GOT3 (cell line): ENCODE data around the gene ITGA1.
"Not testable (repeated sequence)": the region's sequence is repeated elsewhere in the genome, so short reads cannot be mapped to it uniquely, and the experiment has no call there.

Experiments used
- DNase-seq: peaks from one replicate; lab custom pipeline; 2025; ENCODE audit warnings: mixed read lengths; lab: John Stamatoyannopoulos, UW

Gene ITGA1

GRCh38 chr5:52831786-52832511, 44.2 kb downstream of the ITGA1 start:
- no peak for DNase-seq

GRCh38 chr5:52834320-52834719, 46.6 kb downstream of the ITGA1 start:
- no peak for DNase-seq

- no peak for DNase-seq
These were observed 49.4 kb downstream of the ITGA1 start for GRCh38 chr5:52837068-52837467.

GRCh38 chr5:52837591-52838001, 49.9 kb downstream of the ITGA1 start:
- no peak for DNase-seq

GRCh38 chr5:52838326-52839015, 50.8 kb downstream of the ITGA1 start:
- no peak for DNase-seq

DNA sequence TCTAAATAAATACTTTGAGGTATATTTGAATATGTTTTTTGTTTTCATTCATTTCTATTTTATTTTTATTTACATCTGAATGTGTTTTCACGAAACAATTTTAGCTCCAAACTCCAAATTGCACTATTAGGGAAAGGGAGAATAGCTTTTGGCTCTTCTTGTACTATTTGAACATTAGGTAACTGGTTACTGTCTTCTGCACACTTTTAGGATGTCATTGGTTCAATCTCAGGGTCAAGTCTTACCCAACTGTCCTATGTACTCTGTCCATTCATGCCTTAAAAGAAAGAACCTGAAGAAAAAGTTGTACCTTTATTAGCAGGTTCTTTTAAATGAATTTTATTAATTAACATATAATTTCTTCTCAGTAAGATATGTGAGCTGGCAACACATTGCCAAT, 51.6 kb downstream of the ITGA1 start:
- no peak for DNase-seq

- DNase-seq, result no peak
These were observed 52.7 kb downstream of the ITGA1 start for GRCh38 chr5:52840277-52841050.

DNA sequence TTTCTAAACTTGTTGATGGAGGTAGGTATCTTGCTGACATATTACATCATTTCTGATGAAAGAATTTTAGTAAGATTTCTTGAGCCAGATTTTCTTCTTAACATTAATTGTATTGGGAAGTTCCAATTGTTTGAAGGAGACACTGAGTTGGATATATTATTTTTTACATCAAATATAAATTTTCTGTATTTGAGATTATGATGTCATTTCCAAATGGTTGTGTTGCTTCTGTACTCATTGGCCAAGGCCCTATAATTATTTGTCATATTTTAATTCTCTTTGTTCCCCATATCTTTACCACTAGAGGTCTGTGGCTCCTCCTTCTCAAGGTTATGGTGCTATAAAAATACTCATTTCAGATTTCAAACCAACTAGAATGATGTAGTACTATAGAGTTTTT, 53.4 kb downstream of the ITGA1 start:
- no peak for DNase-seq

- DNase-seq, result no peak
These were observed 54.4 kb downstream of the ITGA1 start for GRCh38 chr5:52842111-52842510.

DNA sequence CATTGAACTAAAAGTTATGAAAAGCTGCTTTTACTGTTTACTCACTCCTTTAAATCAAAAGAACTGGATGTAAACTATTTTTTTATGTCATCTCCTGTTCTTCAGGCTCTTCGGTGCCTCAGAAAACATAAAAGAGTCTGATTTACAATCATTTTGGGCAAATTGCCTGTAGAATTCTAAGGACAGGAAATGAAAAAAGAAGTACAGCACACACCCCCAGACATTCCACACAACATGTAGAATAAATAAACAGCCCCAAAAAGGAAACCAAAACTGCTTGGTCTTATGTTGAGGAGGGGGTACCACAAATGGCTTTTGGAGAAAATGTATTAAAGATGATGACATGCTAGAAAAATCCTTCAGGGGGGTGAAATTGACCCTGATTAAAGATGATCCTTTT, 57.2 kb downstream of the ITGA1 start:
- DNase-seq, result no peak

GRCh38 chr5:52846182-52846842, 58.6 kb downstream of the ITGA1 start:
- no peak for DNase-seq

GRCh38 chr5:52848688-52849087, 61.0 kb downstream of the ITGA1 start:
- DNase-seq, result not testable (repeated sequence)

DNA sequence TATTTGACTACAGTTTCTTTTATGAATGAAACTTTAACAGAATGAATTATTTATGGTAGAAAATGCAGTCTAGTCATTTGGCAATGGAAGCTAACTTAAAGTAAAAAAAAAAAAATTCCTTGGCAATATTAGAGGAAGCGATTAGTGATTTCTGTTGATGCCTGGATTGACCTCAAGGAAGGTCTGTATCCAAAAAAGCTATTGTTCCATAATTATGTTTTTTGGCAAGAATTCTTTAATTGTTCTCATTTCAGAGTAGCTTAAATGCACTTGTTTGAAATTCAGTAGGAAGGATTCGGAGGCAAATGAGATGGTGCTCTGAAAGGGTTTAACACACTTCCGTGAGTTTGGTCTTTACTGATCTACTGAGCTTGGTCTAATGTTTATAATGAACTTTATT, 61.8 kb downstream of the ITGA1 start:
- no peak for DNase-seq

GRCh38 chr5:52853650-52854049, 65.9 kb downstream of the ITGA1 start:
- DNase-seq, result no peak

- DNase-seq, result no peak
These were observed 66.6 kb downstream of the ITGA1 start for GRCh38 chr5:52854301-52854700.

GRCh38 chr5:52854949-52855348, 67.2 kb downstream of the ITGA1 start:
- no peak for DNase-seq

DNA sequence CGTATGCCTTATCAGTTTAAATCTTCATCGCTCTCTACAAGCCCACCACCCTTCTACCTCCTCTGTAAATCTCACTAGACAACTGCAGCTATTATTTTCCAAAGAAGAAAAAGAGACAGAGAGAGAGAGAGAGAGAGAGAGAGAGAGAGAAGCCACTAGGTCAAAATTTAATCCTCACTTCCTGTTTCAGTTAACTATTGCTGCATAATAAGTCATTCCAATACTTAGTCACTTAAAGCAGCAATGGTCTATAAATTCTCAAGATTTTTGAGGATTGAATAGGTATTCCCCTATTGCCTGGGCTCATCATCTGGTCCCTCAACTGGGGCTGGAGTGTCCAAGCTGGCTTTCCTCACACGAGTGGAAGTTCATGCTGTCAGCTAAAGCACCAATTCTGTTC, 68.8 kb downstream of the ITGA1 start:
- DNase-seq, result no peak

- no peak for DNase-seq
These were observed 71.9 kb downstream of the ITGA1 start for GRCh38 chr5:52859628-52860027.

- no peak for DNase-seq
These were observed 73.7 kb downstream of the ITGA1 start for GRCh38 chr5:52861368-52861767.

GRCh38 chr5:52863715-52864290, 76.1 kb downstream of the ITGA1 start:
- no peak for DNase-seq

DNA sequence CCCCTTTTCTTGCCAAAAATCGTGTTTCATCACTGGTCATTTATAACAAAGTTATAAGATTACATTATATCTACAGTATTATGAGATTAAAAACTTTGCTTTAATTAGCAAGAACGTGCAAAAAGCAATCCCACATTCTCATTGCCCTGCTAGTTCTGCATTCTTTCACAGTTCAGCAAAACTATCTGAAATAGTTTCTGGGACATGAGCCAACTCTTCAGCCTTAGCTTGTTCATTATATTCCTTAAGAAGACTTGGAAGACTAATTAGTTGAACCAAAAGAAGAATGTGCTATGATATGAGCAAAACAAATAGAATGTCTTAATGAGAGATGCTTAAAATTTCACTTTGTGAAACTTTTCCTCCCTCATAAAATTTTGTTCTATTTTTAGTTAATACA, 76.7 kb downstream of the ITGA1 start:
- DNase-seq, result no peak

GRCh38 chr5:52864884-52865283, 77.2 kb downstream of the ITGA1 start:
- no peak for DNase-seq
